GM21526 (cell line): ENCODE data around the gene LMX1B.

Source experiments
- ATAC-seq: cut with Tn5 transposase; IDR thresholded peaks from one replicate; pipeline ENCODE4 v1.9.1; 2021; ENCODE audit warnings: moderate library complexity; ENCODE audit not compliant: unreplicated experiment, low FRiP score

LMX1B gene

GRCh38 chr9:126673689-126674364 lies 60.1 kb downstream of the LMX1B start:
- ATAC-seq = no peak

- no peak for ATAC-seq
Observed at GRCh38 chr9:126674365-126675146, 60.8 kb downstream of the LMX1B start.

- ATAC-seq = no peak
Observed at GRCh38 chr9:126675147-126675467, 61.4 kb downstream of the LMX1B start.

- ATAC-seq = no peak
Observed at GRCh38 chr9:126676102-126676684, 62.5 kb downstream of the LMX1B start.

GRCh38 chr9:126676685-126677143 lies 63.0 kb downstream of the LMX1B start:
- ATAC-seq = no peak

- ATAC-seq = no peak
Observed at GRCh38 chr9:126677188-126678084, 63.7 kb downstream of the LMX1B start.

GRCh38 chr9:126678989-126679388 lies 65.3 kb downstream of the LMX1B start:
- ATAC-seq = no peak

GRCh38 chr9:126681336-126681735 lies 67.6 kb downstream of the LMX1B start:
- ATAC-seq = no peak

GRCh38 chr9:126682113-126682810 lies 68.5 kb downstream of the LMX1B start:
- no peak for ATAC-seq

GRCh38 chr9:126682928-126683697 lies 69.4 kb downstream of the LMX1B start:
- no peak for ATAC-seq

GRCh38 chr9:126683698-126684044 lies 69.9 kb downstream of the LMX1B start:
- no peak for ATAC-seq

- no peak for ATAC-seq
Observed at GRCh38 chr9:126684345-126684744, 70.6 kb downstream of the LMX1B start.

GRCh38 chr9:126684965-126685465 lies 71.3 kb downstream of the LMX1B start:
- no peak for ATAC-seq

GRCh38 chr9:126687930-126688461 lies 74.3 kb downstream of the LMX1B start:
- ATAC-seq = no peak

GRCh38 chr9:126688617-126689016 lies 74.9 kb downstream of the LMX1B start:
- ATAC-seq = no peak

GRCh38 chr9:126689027-126689825 lies 75.5 kb downstream of the LMX1B start:
- no peak for ATAC-seq

- ATAC-seq = no peak
Observed at GRCh38 chr9:126690431-126691051, 76.8 kb downstream of the LMX1B start.
